ENCODE measurements around the gene FADS3.

The FADS3 gene

GRCh38 chr11:61873588-61874376 is 17.6 kb downstream of the FADS3 start:
- TF ChIP-seq CTCF (conservative IDR thresholded peaks at IDR 0.05) (no peak), ZFX (IDR thresholded peaks at IDR 0.05) (no peak)
- H3K27ac ChIP-seq: no peak overlapping the region

- H3K27ac ChIP-seq: no peak overlapping the region
- TF ChIP-seq ZFX (IDR thresholded peaks at IDR 0.05) (no peak), CTCF (conservative IDR thresholded peaks at IDR 0.05) (no peak)
Measured at GRCh38 chr11:61872935-61873565, 18.3 kb downstream of the FADS3 start.

- TF ChIP-seq CTCF (conservative IDR thresholded peaks at IDR 0.05): peak; percentile 92
- TF ChIP-seq ZFX (IDR thresholded peaks at IDR 0.05): no peak
- H3K27ac ChIP-seq: peak overlapping the region; percentile 4; the same call in 1 of the 2 replicates
Measured at GRCh38 chr11:61871158-61871597, 20.2 kb downstream of the FADS3 start.

GRCh38 chr11:61870541-61871031 is 20.8 kb downstream of the FADS3 start:
- peak overlapping the region; percentile 12; the same call in 1 of the 2 replicates for H3K27ac ChIP-seq
- TF ChIP-seq ZFX (IDR thresholded peaks at IDR 0.05) (no peak), CTCF (conservative IDR thresholded peaks at IDR 0.05) (no peak)

GRCh38 chr11:61869708-61870451 is 21.5 kb downstream of the FADS3 start:
- no peak for TF ChIP-seq ZFX (IDR thresholded peaks at IDR 0.05)
- no peak for TF ChIP-seq CTCF (conservative IDR thresholded peaks at IDR 0.05)
- peak overlapping the region; percentile 12; the same call in 1 of the 2 replicates for H3K27ac ChIP-seq

GRCh38 chr11:61869429-61869707 is 22.0 kb downstream of the FADS3 start:
- TF ChIP-seq ZFX (IDR thresholded peaks at IDR 0.05) (no peak), CTCF (conservative IDR thresholded peaks at IDR 0.05) (no peak)
- H3K27ac ChIP-seq: no peak overlapping the region

All from C4-2B (cell line).